H4 (cell line): ENCODE measurements around the gene SIGLEC8. TPM values are rescaled to one million over a fixed set of nuclear protein-coding genes. Genes with fewer than 3 reads are reported as not detected.
A peak's percentile ranks its signal among the peaks of the same experiment; 100 is the strongest.
"Not testable (repeated sequence)": the region's sequence is repeated elsewhere in the genome, so short reads cannot be mapped to it uniquely, and the experiment has no call there.

Experiments
- DNase-seq: peaks from one replicate; pipeline ENCODE4 v3.0.0-alpha.2; 2015; ENCODE audit warnings: low spot score
- total RNA-seq: library from RNA; depleted of rRNA; stranded (reverse); fragments of >200 nt; shearing (Covaris generic); gene quantifications from 2 replicates; pipeline ENCODE4 v1.2.3, GENCODE V29; 2014

Gene SIGLEC8
- total RNA-seq, 1 experiment from 2014 or later: not detected

DNA sequence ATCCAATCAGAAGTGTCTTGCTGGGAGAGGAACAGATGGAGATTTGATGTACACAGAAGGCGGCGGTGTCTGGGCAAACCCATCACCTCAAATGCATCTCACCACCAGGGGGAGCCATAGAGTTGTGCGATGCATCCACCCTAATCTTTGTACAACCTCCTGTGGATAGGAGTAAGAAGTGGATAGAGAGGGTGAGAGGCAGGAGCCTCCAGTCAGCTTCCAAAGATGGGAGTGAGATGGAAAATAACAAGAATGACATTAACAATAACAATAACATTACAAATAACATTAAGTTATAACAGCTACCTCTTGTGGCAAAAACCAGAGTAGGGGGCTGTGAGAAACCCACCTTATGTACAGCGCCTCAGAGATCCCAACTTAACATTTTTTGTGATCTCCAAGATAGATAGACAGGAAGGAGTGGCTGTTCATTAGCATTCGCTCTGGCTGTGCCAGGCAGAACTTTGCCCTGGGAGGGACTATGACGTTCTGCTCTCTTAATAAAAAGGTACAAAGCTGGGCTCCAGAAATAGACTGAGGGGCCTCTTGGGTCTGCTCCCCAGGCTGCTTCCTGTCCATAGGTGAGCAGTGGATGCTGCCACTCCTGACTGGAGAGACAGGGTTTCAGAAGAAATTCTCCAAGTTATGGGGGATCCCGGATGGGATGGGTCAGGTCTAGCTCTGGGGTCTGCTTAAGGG is 14.9 kb upstream of the SIGLEC8 start:
- peak; percentile 62 for DNase-seq

DNA sequence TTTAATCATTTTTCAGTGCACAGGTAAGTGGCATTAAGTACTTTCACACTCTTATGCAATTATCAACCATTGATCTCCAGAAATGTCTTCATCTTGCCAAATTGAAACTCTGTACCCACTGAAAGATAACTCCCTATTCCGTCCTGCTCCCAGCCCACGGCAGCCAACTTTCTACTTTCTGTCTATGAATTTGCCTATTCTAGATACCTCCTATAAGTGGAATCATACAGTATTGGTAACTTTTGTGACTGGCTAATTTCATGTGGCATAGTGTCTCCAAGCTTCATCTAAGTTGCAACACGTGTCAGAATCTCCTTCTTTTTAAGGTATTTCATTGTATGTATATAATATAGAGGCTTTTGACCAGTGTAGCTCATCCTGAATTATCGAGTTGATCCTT is 14.4 kb upstream of the SIGLEC8 start:
- DNase-seq: no peak

DNA sequence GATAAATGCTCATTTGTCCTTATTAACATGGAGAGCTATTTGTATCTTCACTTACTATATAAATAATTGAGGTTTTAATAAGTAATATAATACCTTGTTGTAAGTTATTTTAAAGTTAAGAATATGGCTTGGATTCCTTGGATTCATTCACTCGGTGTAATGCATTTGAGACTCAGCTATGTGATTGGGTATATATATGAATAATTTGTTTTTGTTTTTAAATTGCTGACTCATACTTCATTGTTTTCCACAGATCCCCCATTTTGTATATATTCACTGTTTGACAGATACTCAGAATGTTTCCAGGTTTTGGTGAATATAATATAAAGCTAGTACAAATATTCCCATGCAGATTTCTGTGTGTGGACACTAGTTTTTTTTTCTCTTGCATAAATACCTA is 13.3 kb upstream of the SIGLEC8 start:
- no peak for DNase-seq

DNA sequence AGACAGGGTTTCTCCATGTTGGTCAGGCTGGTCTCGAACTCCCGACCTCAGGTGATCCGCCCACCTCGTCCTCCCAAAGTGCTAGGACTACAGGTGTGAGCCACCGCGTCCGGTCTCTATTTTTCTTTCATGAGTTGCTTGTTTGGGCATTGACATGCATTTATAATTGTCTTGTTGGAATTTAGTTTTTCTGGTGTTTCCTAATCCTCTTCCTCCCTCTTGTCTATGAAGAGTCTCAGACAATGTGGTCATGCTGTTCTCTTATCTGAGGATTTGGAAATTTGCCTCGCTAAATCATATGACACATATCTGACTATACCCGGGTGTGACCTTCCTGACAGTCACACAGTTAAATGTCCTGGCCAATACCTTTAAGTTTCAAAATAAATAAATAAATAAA is 12.7 kb upstream of the SIGLEC8 start:
- DNase-seq: no peak

DNA sequence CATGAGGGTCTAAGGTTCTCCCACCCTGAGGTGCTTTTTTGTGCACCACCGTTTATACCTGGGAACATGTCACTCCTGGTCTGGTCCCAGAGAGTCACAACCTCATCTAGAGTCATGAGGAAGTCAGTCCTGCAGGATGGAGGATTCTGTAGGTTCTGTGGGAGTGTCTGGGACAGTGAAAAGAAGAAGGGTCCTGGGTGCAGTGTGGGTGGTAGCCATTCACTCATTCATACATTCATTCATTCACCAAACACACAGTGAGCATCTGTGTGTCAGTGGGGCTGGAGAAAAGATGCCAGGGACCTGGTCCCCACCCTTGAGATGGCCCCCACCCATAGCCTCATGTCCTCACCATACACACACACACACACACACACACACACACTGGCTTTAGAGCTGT is 11.4 kb upstream of the SIGLEC8 start:
- no peak for DNase-seq

DNA sequence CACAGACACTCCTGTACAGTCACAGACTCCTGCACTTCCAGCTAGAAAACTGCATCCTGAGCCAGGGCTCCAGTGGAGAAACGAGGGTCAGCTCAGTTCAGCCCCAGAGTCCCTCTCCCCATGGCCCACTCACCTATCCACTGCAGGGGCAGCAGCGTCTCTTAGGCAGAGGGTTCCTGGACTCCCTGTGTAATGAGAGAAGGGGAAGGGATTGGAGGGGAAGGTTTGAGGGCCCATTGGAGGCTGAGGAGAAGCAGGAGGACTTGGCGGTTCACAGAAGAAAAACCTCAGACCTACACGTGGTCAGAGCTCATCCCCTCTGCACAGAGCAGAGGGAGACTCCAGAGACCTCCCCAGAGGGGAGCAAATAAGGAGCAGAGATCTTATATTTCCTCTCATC is 10.9 kb upstream of the SIGLEC8 start:
- DNase-seq: no peak

DNA sequence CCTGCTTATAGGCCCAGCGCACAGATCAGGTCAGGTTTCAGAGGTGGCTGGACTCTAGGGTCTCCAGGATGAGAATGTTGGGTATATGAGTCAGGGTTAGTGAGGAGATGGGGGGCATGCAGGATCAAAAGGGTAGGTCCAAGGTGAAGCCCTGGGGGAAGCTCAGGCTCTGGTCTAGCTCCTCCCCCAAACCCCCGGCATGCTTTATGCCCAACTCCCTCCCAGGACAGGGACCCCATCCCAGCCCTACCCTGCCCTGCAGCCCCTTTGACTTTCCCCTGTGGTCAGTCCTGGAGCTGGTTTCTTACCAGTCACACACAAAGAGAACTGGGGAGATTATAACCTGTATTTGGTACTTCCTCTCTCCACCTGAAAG is 10.3 kb upstream of the SIGLEC8 start:
- DNase-seq: no peak

DNA sequence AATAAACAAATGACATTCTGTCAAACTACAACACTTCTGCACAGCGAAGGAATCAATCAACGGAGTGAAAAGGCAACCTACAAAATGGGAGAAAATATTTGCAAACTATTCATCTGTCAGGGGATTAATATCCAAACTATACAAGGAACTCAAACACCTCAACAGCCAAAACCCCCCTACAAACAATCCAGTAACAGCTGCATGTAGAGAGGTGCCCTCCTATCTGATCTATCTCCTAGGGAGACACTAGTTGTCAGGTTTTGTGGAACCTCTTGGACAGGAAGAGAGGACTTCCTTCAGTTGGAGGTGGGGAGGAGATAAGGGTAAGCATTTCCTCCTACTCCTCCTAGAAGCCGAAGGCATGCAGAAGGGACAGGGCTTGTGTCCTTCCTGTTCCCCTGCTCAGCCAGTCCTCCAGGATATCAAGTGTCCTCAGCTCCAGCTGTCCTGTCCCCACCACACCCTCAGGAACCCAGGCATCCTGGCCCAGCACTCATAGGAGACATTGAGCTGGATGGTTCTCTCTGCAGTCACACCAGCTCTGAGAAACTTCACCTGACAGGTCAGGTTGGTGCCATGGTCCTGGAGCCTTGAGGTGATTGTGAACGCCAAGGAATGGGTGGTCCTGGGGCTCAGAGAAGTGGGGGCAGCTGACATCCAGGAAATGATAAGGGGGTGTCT is 9.8 kb upstream of the SIGLEC8 start:
- DNase-seq: no peak

DNA sequence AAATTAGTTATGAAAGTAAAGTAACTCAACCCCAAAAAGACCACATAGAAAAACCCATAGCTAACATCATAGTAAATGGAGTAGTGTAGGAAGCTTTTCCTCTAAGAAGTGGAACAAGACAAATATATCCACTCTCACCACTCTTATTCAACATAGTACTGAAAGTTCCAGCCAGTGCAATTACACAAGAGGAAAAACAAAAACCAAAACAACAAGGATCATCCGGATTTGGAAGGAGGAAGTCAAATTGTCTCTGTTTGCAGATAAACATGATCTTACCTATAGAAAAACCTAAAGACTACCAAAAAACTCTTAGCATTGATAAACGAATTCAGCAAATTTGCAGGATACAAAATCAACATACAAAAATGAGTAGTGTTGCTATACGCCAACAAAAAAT is 8.5 kb upstream of the SIGLEC8 start:
- no peak for DNase-seq

DNA sequence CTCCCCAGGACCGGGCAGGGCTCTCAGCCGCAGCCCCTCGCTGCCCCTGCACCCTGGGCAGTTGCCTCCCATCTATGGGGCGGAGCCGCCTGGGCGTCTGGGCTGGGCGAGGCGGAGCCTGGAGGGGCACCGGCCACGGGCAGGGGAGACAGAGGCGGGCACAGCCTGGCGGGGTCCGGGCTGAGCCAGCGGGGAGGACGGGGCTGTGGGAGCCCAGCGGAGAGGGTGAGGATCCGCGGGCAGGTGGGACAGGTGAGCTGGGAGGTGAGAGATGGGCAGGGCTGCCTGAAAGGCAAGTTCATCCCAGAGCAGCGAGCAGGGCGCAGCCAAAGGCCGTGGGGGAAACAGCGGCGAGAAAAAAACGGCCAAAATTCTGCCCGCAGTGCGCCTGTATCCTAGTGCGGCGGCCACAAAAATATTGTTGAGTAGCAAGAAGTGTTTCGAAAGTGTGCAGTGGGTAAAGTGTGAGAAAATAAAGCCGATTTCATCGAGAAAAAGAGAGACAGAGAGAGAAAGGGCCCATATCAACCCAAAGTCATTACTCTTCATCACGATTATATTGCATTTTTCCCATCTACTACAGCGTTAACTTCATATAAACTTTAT is 5.8 kb upstream of the SIGLEC8 start:
- not testable (repeated sequence) for DNase-seq

DNA sequence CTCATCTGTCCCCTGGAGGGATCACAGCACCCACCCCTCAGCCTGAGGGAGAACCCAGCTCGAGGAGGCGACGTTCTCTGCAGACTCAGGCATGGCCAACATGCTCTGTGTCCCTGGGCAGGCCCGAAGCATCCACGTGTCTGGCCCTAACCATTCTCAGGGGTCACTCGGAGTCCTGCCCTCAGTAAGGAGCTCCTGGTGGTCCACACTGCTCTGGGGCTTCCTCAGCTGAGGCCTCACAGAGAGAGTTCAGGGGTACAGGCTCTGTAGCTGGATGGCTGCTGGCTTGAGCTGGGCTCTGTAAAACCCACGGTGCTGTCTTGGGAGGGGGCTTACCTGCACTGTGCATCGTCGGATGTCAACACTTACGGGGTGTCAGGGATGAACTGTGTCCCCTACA is 4.4 kb upstream of the SIGLEC8 start:
- DNase-seq: no peak

DNA sequence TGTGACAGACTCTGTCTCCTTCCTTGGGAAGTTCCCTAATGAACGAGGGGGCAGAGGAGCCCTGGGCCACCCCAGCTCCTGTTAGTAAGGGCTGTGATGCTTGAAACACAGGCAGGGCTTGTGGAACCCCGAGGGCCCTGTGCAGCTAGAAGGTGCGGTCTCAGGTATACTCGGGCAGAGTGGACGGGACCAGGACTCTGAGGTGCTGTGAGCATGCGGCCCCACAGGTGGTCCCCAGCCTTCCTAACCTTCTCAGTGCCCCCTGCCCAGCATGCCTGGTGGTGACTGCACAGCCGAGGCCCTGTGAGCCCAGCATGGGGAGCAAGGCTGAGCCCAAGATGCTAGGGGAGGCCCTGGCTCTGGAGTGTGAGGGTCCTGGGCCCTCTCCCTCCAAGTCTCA is 4.0 kb upstream of the SIGLEC8 start:
- no peak for DNase-seq

DNA sequence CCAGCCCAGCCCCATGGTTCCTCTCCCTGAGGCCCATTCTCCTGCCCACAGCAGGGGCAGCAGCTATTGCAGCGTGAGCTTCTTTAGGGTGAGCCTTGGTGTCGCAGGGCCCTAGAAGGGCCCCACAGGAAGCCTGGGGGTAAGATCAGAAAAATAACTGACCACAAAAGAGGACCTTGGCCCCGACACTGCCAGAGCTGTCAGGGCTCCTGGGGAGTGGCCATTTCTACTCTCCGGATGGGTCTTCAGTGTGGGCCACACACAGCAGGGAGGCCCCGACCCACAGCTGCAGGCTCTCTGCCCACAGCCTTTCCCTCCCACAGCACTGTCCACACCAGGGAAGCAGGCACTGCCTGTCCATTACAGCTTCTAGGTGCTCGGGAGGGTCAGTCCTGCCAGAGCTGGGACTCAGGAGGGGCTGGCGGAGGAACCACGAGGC is 3.5 kb upstream of the SIGLEC8 start:
- no peak for DNase-seq

DNA sequence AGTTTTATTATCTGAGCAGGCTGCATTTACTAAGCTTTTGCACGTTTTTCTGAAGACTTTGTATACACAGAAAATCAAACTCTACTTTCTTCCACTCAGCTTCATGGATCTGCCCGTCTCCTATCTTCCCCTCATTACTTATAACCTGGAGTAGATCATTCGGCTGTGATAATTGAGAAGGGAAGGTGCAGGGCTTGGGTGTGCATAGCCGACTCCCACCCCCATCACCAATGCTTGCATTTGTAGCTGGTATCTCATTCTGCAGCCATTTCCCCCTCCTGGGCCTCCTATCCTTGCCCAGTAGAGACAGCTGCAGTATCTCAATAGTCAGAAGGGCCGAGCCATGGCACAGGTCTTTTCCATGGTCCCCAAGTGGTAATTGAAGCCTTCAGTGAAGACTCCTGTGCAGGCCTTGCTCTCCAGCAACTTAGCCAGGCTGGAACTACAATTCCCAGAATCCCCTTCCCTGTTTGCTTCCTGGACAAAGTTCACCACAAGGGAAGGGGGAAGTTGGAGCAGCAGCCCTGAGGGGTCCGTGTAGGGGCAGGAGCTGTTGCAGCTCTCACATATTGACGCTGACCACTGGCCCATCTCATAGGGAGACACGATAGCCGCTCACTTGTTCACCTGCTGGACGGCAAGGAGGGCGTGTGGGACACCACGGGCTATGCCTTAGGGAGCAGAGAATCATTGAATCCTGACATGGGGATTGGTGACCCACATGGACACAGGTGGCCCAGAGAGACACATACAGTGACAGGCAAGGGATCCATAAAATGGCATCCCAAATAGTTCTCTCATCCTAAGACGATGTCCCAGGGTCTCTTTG is 2.1 kb upstream of the SIGLEC8 start:
- no peak for DNase-seq

DNA sequence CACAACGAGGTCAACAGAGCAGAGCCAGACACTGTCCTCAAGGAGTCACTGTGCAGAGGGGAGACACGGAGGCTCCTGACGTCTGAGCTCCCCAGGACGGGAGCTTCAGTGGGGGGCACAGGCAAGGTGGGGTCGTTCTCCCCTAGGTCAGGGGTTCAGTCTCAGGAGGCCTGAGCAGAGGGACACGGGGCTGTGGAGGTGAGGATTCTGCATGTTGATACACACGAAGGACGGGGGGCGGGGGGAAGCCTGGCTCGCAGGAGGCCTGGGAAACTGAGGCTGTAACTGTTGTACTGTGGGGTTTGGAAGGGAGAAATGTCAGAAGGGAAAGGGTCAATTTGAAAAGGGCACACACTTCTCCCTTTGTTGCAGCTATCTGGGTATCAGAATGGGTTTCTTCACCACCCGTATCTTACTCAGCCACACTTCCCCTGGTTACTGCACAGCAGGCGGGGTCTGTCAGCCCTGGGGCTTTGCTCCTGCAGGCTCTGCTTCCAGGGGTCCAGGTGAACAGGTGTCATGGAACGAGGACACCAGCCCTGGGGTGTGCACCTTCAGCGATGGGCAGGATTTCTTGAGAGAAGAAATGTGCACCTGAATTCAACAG is 748 bp upstream of the SIGLEC8 start:
- no peak for DNase-seq

DNA sequence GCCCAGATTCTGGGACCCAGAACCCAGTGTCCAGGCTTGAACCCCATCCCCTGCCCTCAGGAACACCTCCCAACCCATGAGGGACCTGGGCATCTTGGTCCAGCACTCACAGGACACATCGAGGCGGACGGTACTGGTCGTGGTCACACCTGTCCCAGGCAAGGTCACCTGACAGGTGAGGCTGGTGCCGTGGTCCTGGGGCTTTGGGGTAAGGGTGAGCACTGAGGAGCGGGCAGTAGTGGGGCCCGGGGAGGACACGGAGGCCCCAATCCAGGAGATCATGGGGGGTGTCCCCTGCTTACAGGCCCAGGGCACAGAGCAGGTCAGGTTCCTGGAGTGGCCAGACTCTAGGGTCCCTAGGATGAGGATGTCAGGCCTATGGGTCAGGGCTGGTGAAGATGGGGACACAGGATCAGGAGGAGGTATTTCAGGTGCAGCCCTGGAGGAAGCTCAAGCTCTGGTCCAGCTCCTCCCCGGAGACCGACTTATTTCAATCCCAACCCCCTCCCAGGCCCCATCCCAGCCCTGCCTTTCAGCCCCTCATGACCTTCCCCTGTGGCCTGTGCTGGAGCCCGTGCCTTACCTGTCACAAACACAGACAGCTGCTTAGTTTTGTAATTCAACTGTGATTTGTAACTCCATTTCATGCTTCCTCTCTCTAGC is 772 bp downstream of the SIGLEC8 start:
- DNase-seq: no peak

DNA sequence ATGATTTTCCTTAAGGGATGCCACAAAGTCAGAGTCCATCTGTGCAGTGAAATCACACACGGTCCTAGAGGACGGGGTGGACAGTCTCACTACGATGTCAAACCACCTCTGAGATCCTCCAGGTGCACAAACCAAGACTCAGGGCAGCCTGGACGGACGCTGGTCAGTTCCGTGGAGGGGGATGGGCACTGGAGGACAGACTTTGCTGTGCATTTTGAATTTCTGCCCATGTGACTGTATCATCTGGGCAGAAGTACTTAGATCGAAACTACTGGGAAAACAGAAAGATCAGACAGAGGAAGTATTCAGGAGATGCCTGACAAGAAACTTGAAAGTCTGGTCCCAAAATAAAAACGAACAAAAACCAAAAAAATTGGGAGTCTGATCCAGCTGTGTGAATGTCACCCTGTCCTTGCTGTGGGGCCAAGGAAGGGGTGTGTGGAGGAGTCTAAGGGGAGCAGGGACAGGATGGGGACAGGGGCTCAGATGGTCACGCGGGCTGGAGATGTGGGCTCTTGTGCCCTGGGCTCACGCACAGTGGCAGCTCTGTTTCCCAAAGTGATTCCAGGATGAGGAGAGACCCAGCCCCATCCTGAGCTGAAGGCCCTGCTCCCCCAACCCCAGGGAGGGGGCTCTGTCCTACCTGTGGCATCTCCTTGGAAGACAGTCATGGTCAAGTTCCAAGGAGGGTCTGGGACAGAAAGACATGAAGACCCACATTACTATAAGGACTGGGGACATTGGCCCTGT is 1.5 kb downstream of the SIGLEC8 start:
- no peak for DNase-seq

DNA sequence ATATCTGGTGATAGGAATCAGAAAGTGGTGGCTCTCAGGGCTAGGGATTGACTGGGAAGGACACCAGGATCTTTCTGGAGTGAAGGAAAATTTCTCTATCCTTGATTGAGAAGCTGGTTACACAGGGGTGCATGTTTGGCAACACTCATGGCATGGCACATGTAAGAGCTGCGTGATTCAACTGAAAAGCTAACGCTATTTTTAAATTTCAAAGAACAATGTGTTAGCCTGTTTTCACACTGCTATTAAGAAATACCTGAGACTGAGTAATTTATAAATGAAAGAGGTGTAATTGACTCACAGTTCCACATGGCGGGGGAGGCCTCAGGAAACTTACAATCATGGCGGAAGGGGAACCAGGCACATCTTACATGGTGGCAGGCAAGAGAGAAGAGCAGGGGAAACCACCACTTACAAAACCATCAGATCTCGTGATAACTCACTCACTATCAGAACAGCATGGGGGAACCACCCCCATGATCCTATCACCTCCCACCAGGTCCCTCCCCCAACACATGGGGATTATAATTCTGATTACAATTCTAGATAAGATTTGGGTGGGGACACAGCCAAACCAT is 7.4 kb downstream of the SIGLEC8 start:
- DNase-seq: no peak

DNA sequence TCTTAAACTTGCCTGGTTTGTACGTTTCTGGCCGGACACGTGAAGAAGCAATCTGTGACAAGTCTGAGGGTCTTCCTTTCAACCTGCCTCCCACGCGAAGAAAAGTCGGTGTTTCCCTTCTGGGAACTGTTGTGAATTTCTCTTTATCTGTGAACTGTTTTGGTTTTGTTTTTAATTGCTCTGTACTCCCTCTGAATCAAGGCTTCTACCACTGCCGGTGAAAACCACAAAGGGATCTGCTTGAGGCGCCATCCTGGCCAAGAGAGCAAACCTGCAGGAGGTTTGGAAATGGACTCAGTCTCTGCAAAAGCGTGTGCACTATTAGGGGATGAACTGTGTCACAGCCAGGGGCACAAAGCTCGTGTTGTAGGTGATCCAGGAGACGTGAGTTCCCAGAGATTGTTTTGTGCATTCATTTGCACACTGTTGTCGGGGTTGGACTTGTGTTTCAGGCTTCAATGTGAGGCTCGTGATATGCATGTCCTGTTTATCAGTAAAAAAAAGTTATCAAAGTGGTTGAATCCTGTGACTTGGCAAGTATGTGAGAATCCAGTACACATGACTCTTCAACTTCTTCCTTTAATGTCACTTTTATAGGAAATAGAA is 9.7 kb downstream of the SIGLEC8 start:
- no peak for DNase-seq

DNA sequence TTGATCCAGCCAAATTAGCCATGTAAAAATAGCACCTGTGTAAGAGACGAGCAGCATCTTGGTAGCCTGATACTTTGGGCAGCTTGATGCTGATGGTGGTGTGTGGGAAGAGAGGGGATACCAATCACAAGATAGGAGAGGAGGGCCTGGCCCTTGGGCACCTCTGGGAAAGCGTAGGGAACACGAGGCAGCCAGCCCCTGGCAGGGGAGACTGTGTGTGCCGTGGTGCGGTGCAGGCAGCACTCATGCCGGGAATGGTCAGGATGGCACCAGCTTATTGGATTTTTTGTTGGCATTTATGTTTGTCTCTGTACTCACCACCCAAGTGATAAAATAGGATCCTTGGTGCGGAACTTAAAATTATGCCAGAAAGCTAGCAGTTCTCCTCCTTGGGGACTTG is 10.2 kb downstream of the SIGLEC8 start:
- DNase-seq: no peak
